M059J (cell line): ENCODE data around the gene PTTG1. TPM values are rescaled to one million over a fixed set of nuclear protein-coding genes. Genes with fewer than 3 reads are reported as not detected.
"Not testable (repeated sequence)": the region's sequence is repeated elsewhere in the genome, so short reads cannot be mapped to it uniquely, and the experiment has no call there.

Experiments used
- DNase-seq: peaks from one replicate; pipeline ENCODE4 v3.0.0-alpha.2; 2012; ENCODE audit warnings: low read depth
- total RNA-seq: library from RNA; depleted of rRNA; stranded (reverse); fragments of >200 nt; shearing (Covaris generic); gene quantifications from 2 replicates; pipeline ENCODE4 v1.2.3, GENCODE V29; 2014

PTTG1 gene
- total RNA-seq, 1 experiment from 2014 or later: 1,224 TPM

DNA sequence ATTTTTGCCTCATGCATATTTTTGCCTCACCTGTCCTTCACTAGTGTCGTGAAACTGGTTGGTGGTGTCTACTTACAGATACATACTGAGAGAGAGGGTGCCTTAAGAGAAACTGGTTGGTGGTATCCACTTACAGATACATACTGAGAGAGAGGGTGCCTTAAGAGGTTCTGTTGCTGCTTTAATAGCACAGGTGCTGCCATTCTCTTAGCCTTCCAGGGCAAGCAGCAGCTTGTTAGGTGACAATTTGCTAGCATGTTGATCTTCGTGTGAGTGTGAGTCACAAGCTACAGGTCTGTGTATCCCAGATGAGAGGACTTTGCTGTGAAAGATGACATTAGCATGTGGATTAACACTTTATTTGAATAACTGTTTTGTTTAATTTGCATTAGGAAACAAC, 1.4 kb downstream of the PTTG1 start:
- DNase-seq: peak; percentile 16

GRCh38 chr5:160427607-160428006, 6.0 kb downstream of the PTTG1 start:
- DNase-seq: no peak

- DNase-seq: no peak
Observed at GRCh38 chr5:160432196-160432595, 10.5 kb downstream of the PTTG1 start.

DNA sequence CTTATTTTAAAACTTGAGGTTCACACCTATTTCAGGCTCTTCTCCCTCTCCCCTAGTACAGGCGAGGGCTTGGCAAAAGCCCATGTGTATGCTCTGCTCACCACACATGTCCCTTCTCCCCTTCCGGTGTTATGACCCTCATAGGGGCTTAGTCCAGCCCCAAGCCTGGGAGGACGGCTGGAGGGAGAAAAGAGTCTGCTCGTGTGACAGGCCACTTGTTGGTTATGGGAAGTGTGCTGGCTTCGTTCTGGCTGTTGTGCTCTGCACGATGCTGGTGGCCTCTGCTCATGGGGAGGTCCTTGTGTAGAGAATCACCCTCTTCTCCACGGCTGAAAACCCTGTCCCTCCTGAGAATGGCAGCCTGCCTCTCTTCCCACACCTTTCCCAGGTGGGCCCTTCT, 11.1 kb downstream of the PTTG1 start:
- no peak for DNase-seq

GRCh38 chr5:160434022-160434531, 12.4 kb downstream of the PTTG1 start:
- peak; percentile 22 for DNase-seq

GRCh38 chr5:160435532-160435931, 13.9 kb downstream of the PTTG1 start:
- no peak for DNase-seq

GRCh38 chr5:160436017-160436416, 14.4 kb downstream of the PTTG1 start:
- no peak for DNase-seq

DNA sequence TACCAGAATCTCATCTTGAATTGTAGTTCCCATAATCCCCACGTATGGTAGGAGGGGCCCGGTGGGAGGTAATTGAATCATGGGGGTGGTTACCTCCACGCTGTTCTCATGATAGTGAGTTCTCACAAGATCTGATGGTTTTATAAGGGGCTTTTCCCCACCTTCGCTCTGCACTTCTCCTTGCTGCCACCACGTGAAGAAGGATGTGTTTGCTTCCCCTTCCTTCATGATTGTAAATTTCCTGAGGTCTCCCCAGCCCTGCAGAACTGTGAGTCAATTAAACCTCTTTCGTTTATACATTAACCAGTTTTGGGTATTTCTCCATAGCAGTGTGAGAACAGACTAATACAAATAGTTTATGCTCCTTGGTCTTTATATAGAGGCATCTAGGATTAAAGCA, 15.0 kb downstream of the PTTG1 start:
- not testable (repeated sequence) for DNase-seq

- DNase-seq: no peak
Observed at GRCh38 chr5:160437271-160437670, 15.6 kb downstream of the PTTG1 start.

DNA sequence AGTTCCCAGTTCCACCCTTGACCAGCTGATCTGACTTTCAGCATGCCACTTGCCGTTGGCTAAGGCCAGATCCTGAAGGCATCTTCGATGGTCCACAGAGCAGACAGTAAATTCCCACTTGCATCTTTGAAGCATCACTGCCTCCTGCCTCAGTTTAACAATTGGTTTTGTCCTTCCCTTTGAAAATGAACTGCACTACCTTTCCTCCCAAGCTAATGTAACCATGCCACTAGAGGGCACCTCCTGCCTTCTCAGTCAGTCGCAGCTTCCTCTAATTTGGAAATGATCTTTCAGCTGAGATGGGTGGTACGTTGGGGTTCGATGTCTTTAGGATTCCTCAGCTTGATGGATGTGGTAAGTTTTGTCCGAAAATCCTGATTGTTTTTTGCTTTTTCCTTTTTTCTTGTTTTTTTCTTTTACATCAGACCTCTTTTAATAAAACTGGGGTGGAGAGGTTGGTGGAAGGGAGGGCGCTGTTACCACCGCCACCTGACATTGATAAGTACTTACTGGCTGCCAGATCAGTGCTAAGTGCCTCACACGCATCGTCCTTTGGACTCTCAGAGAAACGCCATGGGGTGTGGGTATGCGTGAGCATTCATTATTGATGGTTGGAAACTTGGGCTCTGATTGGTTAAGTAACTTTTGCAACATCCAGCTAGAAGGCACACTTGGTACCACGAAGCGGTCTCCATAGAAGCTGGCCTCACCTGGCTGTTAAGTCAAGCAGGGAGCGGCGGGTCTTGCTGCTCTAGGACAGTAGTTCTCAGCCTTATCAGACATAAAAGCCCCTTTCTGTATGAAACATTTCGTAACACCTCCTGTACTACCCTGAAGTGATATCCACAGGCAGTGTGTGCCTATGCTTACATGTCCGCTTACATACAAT, 16.9 kb downstream of the PTTG1 start:
- peak; percentile 68 for DNase-seq

GRCh38 chr5:160439205-160439600, 17.5 kb downstream of the PTTG1 start:
- peak; percentile 72 for DNase-seq

DNA sequence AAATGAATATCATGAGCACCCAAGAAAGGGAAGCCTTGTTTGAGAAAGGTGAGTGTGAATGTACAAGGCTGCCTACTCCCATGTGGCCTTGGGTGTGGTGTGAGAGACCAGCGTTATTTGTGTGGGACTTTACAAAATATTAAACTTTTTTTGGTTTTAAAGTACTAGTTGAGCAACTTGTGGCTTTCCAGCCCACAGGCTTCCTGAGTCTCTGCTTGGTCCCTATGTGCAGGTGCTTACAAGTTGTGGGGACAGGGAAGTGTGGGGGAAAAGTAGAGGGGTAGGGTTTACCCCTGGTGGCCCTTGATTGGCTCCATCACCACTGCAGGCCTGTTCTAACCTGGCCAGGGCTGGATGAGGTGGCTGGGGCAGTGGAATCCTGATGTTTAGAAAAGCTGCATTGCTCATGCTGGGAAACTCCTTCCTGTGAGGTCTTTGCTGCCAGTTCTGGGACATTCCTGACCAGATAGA, 19.7 kb downstream of the PTTG1 start:
- DNase-seq: peak; percentile 28

- no peak for DNase-seq
Observed at GRCh38 chr5:160442824-160443431, 21.3 kb downstream of the PTTG1 start.

- no peak for DNase-seq
Observed at GRCh38 chr5:160444407-160444806, 22.8 kb downstream of the PTTG1 start.

- no peak for DNase-seq
Observed at GRCh38 chr5:160445132-160445531, 23.5 kb downstream of the PTTG1 start.

DNA sequence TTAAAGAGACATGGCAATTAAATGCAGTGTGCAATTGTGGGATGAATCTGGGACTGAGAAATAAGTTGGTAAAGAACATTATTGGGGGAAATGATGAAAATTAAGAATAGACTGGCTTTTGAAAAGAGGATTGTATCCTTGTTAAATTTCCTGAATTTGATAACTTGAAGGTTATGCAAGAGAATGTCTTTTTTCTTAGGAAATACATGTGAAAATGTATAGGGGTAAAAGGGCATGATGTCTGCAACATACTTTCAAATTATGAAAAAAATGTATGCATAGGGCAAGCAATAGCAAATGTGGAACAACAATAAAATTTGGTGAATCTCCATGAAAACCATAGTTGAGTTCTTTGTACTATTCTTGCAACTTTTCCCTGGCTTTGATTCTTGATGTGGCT, 24.1 kb downstream of the PTTG1 start:
- no peak for DNase-seq

DNA sequence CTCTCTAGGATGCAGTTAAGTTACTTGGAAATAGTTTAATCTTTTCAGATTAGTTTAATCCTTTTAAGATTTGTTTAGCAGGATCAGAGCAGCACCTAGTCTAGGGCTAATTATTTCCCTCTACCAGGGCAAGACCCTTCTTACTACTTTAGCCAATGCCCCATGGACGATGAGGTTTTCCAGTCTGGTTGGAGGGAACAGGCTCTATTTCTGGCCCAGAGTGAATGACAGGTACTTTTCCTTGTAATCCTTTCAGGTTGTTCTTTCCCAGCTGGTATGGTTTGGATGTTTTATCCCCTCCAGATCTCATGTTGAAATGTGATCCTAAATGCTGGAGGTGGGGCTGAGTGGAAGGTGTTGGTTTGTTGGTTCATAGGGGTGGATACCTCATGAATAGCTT, 27.2 kb downstream of the PTTG1 start:
- DNase-seq: no peak

- no peak for DNase-seq
Observed at GRCh38 chr5:160449458-160449857, 27.8 kb downstream of the PTTG1 start.

DNA sequence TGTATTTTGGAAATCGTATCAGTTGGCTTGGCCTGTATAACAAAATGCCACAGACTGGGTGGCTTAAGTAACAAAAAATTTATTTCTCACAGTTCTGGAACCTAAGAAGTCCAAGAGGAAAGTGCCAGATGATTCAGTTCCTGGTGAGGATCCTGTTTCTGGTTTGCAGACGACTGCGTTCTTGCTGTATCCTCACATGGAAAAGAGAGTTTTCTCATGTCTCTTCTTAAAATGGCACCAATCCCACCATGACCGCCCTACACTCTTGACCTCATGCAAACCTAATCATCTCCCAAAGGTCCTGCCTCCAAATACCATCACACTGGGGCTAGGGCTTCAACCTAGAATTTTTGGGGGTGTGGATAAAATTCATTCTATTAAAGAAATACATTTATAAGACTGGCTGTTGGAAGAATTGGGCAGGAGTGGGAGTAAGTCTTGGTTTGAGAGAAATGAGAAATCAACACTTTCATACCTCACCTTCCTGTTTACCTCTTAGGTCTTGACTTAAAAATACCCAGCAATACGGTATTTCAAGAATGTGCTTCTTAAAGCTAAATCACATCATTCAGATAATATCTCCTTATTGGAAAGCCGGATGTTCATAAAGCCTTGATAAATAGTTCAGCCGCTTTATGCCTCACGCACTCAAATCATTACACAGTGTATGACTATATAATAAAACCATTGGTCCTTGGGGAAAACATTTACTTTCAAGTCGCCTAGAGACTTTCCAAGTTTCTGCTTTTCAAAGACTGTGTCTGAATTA, 28.7 kb downstream of the PTTG1 start:
- no peak for DNase-seq

- DNase-seq: no peak
Observed at GRCh38 chr5:160451281-160451680, 29.6 kb downstream of the PTTG1 start.

GRCh38 chr5:160452036-160452435, 30.4 kb downstream of the PTTG1 start:
- DNase-seq: no peak

GRCh38 chr5:160452795-160453194, 31.1 kb downstream of the PTTG1 start:
- DNase-seq: no peak
